NB4 (cell line): ENCODE measurements around the gene GAB2.

Experiments
- DNase-seq: peaks from one replicate; pipeline ENCODE4 v3.0.0; 2010; ENCODE audit warnings: low read depth
- H3K4me3 ChIP-seq: one replicate; pipeline ENCODE4 v1.5.1; 2011; ENCODE audit warnings: mild to moderate bottlenecking, low read depth, low read length, moderate library complexity
- MYC ChIP-seq: IDR thresholded peaks from 2 replicates; pipeline ENCODE4 v1.6.1; 2011; ENCODE audit warnings: low read depth, low read length
- POLR2A ChIP-seq: IDR thresholded peaks from 2 replicates; pipeline ENCODE4 v1.6.1; 2011; ENCODE audit warnings: mild to moderate bottlenecking; ENCODE audit not compliant: insufficient read length; ENCODE audit errors: extremely low read depth
- TF ChIP-seq, protein P1 (sequence below): IDR thresholded peaks from one replicate; pipeline ENCODE4 v1.5.1; 2012; ENCODE audit warnings: low read depth, low read length
- TF ChIP-seq, protein P2 (sequence below): IDR thresholded peaks from 2 replicates; pipeline ENCODE4 v1.6.1; 2011; ENCODE audit warnings: low read depth, low read length

Gene GAB2

DNA sequence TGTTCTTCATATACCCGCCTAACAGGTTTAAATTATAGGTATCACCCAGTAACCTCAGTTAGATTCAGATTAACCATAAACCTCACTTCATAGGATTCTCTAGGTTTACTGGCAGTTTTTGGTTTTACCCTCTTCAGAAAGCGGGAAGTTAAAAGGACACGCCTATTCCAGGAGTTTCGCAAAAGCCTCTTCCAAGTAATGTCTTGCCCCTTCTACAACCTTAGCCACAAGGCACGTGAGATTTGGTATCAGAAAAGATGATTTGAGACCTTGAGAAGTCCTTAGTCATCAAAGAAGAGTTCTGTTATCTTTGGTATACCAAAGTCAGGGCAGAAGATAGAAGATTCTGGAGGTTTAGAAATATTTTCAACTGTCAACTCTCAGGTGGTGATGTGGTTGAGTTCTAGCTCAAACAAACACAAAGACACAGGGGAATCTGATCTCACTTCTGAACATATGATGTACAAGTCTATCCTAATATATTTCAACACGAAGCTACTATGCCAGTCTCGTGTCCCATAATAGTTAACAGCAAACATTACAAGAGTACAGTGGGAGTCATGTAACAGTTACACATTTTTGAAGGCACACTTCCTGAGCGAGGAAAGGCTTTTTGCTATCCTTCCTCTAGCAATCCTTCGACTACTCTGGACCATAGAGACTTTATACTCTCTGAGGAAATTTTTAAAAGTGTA is 125.4 kb downstream of the GAB2 start:
- no peak overlapping the region for H3K4me3 ChIP-seq
- DNase-seq: peak; percentile 98
- TF ChIP-seq MYC (peak; percentile 60; the same call in 1 of the 2 replicates), POLR2A (peak; percentile 12)
- TF ChIP-seq, protein P1, sequence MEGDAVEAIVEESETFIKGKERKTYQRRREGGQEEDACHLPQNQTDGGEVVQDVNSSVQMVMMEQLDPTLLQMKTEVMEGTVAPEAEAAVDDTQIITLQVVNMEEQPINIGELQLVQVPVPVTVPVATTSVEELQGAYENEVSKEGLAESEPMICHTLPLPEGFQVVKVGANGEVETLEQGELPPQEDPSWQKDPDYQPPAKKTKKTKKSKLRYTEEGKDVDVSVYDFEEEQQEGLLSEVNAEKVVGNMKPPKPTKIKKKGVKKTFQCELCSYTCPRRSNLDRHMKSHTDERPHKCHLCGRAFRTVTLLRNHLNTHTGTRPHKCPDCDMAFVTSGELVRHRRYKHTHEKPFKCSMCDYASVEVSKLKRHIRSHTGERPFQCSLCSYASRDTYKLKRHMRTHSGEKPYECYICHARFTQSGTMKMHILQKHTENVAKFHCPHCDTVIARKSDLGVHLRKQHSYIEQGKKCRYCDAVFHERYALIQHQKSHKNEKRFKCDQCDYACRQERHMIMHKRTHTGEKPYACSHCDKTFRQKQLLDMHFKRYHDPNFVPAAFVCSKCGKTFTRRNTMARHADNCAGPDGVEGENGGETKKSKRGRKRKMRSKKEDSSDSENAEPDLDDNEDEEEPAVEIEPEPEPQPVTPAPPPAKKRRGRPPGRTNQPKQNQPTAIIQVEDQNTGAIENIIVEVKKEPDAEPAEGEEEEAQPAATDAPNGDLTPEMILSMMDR: no peak
- TF ChIP-seq, protein P2, sequence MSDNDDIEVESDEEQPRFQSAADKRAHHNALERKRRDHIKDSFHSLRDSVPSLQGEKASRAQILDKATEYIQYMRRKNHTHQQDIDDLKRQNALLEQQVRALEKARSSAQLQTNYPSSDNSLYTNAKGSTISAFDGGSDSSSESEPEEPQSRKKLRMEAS: peak; percentile 74

DNA sequence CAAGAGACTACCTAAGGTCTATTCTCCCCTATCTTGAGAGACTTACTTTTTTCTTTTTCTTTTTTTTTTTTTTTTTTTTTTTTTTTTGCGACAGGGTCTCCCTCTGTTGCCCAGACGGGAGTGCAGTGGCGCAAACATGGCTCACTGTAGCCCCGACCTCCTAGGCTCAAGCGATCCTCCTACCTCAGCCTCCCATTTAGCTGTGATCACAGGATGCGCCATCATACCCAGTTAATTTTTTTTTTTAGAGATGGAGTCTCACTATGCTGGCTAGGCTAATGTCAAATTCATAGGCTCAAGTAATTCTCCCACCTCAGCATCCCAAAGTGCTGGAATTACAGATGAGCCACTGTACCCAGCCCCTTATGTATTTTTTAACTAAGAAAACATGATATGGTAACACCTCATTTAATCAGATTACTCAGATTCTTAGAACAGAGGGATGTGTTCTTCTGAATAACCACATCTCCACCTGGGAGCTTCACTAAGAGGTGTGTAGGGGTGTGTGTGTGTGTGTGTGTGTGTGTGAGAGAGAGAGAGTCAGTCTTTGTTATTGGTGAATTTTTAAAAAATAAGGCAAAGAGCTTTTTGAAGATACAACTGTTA is 126.0 kb downstream of the GAB2 start:
- DNase-seq: no peak
- no peak overlapping the region for H3K4me3 ChIP-seq
- TF ChIP-seq, protein P1: no peak
- TF ChIP-seq, protein P2: no peak
- TF ChIP-seq POLR2A: no peak
- no peak for TF ChIP-seq MYC

DNA sequence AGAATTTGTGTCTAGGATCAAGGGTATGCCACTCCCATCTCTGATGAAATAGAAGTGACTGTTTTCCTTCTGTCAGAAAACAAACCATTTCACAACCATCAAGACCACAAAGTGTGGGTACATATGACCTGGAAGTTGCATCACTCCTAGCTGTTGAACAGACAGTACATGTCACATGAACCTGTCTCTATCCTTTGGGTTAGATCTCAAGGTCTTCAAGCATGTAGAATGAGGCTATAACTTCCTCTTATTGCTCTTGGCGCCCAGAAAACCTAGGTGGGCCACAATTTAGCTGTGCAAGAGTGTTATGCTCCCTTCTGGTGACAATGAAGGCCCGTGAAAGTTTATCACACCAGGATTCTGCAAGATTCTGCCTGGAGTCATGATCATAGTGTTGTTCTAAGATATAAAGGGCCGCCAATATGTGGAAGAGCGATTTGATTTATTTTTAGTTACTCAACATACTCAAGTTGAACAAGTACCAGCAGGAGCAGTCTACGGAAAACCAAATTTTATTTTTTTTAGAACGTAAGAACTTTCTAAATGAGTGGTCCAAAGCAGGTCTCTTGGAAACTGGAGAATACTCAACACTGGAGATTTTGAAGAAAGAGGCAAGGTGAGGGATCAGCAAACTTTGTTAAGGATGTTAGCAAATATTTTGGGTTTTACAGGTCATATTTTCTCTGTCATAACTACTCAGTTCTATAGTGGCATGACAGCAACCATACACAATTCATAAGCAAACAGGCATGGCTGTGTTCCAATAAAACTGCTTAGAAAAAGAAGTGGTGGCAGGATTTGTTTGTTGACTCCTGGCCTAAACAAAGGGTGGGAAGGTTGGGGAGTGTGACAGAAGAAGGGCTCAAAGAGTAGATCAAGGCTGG is 127.1 kb downstream of the GAB2 start:
- TF ChIP-seq, protein P1: no peak
- TF ChIP-seq, protein P2: peak; percentile 89
- peak; percentile 96 for TF ChIP-seq MYC
- peak; percentile 100 for DNase-seq
- peak overlapping the region; percentile 22 for H3K4me3 ChIP-seq

DNA sequence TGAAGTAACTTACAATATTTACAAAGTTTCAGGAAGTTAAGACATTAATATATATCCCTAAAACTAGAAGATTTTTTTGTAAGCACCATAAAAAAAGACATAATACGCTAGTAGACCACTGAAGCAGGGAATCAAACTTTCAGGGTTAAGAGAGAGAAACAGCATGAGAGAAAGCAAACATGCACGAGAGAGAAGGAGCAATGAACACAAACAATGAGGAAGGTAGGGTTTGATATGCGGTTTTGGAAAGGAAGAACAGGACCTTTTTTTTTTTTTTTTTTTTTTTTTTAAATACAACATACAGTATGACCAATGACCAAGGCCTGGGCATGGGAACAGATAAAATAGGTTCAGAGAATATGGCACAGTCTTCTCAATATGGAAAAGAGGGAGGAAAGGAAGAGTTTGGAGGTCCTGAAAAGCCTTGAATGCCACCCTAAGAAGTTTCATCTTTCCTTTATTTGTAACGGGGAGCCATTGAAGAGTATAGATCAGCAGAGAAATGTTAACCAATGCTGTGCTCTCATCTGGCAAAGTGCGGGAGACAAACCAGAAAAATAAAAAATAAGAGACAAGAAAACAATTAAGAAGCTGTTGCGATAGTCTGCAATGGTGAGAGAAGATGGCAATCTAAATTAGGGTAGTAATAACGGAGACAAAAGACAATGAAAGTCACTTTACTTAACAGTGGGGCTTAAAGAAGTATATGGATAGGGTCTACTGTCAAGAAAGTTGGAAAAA is 127.9 kb downstream of the GAB2 start:
- TF ChIP-seq, protein P1: no peak
- TF ChIP-seq MYC (peak; percentile 72), POLR2A (peak; percentile 20)
- TF ChIP-seq, protein P2: peak; percentile 79
- DNase-seq: peak; percentile 81

DNA sequence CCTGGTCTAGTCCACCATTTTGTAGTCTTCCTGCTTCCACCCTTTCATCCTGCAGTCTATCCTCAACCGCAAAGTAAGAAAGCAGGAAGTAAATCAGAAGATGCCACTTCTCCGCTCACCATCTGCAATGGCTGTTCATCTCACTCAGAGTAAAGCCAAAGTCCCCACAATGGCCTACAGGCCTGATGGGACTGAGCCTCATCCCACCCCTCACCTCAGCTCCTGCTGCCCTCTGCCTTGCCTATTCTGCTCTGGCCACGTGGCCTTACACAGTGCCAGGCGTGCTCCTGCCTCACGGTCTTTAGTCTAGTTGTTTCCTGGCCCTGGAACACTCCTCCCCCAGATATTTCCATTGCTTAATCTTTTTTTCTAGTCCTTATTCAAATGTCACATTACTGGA is 133.4 kb downstream of the GAB2 start:
- no peak for TF ChIP-seq POLR2A
- TF ChIP-seq, protein P1: no peak
- TF ChIP-seq, protein P2: no peak
- no peak for TF ChIP-seq MYC
- no peak overlapping the region for H3K4me3 ChIP-seq
- no peak for DNase-seq

More for the DNA sequence above, 127.9 kb downstream of the GAB2 start:
- H3K4me3 ChIP-seq: peak overlapping the region; percentile 45
